Ectodermal cell (in vitro differentiated cells): ENCODE measurements around the gene LDLRAD3.

ENCODE experiments used
- H3K27ac ChIP-seq: 2 replicates; pipeline ENCODE4 v1.7.0; 2013; ENCODE audit warnings: mild to moderate bottlenecking, low read depth, low read length; ENCODE audit not compliant: insufficient read depth, poor library complexity, severe bottlenecking
- H3K27me3 ChIP-seq: 2 replicates; pipeline ENCODE4 v1.7.0; 2013; ENCODE audit warnings: mild to moderate bottlenecking, low read length; ENCODE audit not compliant: insufficient read depth, control insufficient read depth, poor library complexity, severe bottlenecking
- H3K36me3 ChIP-seq: one replicate; pipeline ENCODE4 v1.7.0; 2013; ENCODE audit warnings: low read length; ENCODE audit not compliant: control insufficient read depth, insufficient read depth
- H3K4me1 ChIP-seq: one replicate; pipeline ENCODE4 v1.7.0; 2013; ENCODE audit warnings: low read length; ENCODE audit not compliant: control insufficient read depth, insufficient read depth
- H3K4me3 ChIP-seq: 2 replicates; pipeline ENCODE4 v1.7.0; 2013; ENCODE audit warnings: low read depth, low read length, control low read depth; ENCODE audit not compliant: insufficient read depth
- H3K9me3 ChIP-seq: 2 replicates; pipeline ENCODE4 v1.7.0; 2013; ENCODE audit warnings: mild to moderate bottlenecking, low read length, moderate library complexity; ENCODE audit not compliant: control insufficient read depth
- WGBS, 2 experiments: methylation state at CpG; one replicate each; pipeline ENCODE4 v1.1.7; 2013; ENCODE audit warnings: missing lambda C conversion rate in 2 of 2; 5-methylcytosine and 5-hydroxymethylcytosine counted together

LDLRAD3 gene

DNA sequence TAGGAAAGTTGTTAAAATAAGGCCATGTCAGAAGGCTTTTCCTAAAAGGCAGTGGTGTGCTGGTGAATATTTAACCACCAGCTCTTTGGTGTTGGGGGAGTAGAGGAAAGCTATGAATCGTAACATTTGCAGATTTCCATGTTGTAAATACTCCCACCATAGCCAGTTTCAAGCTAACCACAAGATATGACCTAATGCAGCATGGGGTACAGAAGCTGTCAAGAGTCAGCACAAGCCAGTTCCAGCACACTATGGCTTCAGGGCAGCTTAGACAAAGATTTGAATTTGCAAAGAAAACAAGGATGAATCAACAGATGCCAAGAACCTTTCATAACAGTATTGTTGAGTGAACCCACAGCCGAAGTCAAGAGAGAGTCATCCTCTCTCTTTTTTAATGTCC is 305.4 kb downstream of the LDLRAD3 start:
- no peak overlapping the region for H3K4me3 ChIP-seq
- no peaks in the 10 kb centered on the region for H3K27me3 ChIP-seq
- no peak overlapping the region for H3K27ac ChIP-seq
- H3K9me3 ChIP-seq: peaks cover 7% of the 10 kb centered on the region
- peaks cover 23% of the 10 kb centered on the region for H3K4me1 ChIP-seq
- no peaks in the 10 kb centered on the region for H3K36me3 ChIP-seq
- 80 to 100% methylated on average over 1 to 2 of the region's 2 CpGs for WGBS, 2 experiments

GRCh38 chr11:36251823-36252222 is 308.0 kb downstream of the LDLRAD3 start:
- H3K4me1 ChIP-seq: peaks cover 23% of the 10 kb centered on the region
- WGBS, 2 experiments: 21 to 24% methylated on average over 2 of the region's 2 CpGs
- peaks cover 7% of the 10 kb centered on the region for H3K9me3 ChIP-seq
- H3K27ac ChIP-seq: peak overlapping the region; percentile 69
- H3K27me3 ChIP-seq: no peaks in the 10 kb centered on the region
- H3K36me3 ChIP-seq: no peaks in the 10 kb centered on the region
- no peak overlapping the region for H3K4me3 ChIP-seq

DNA sequence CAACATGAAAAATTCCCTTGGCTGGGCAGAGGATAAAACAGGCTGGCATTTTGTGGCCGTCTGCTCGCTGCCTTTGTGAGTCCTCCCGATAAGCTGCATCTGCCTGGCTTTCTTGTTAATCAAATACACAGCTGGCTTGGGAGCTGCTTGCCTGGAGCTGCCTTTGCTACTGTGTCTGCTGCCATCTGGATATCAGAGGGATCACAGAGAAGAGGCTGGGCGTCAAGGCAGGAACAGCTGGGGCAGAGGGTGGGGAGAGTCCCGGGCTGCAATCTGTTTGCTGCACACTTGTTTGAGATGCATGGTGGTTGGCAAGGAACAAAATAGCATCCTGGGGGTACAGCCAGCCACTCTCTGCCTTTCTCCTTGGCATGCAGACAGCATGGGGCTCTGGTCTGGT is 309.4 kb downstream of the LDLRAD3 start:
- 41 to 53% methylated on average over 5 of the region's 5 CpGs for WGBS, 2 experiments
- Histone ChIP-seq H3K27me3 (no peaks in the 10 kb centered on the region), H3K27ac (no peak overlapping the region), H3K4me3 (no peak overlapping the region), H3K4me1 (peaks cover 28% of the 10 kb centered on the region), H3K9me3 (peaks cover 7% of the 10 kb centered on the region), H3K36me3 (no peaks in the 10 kb centered on the region)

- Histone ChIP-seq H3K27ac (no peak overlapping the region), H3K27me3 (no peaks in the 10 kb centered on the region), H3K4me1 (peaks cover 38% of the 10 kb centered on the region), H3K9me3 (peaks cover 7% of the 10 kb centered on the region), H3K4me3 (no peak overlapping the region), H3K36me3 (no peaks in the 10 kb centered on the region)
- WGBS, 2 experiments: 87 to 98% methylated on average over 1 of the region's 1 CpG
These were observed 310.9 kb downstream of the LDLRAD3 start for GRCh38 chr11:36254713-36255112.

GRCh38 chr11:36257351-36257750 is 313.5 kb downstream of the LDLRAD3 start:
- H3K27me3 ChIP-seq: no peaks in the 10 kb centered on the region
- 65 to 76% methylated on average over 5 of the region's 5 CpGs for WGBS, 2 experiments
- no peaks in the 10 kb centered on the region for H3K36me3 ChIP-seq

GRCh38 chr11:36258730-36259360 is 315.0 kb downstream of the LDLRAD3 start:
- H3K4me1 ChIP-seq: peaks cover 24% of the 10 kb centered on the region
- no peak overlapping the region for H3K27ac ChIP-seq
- no peaks in the 10 kb centered on the region for H3K36me3 ChIP-seq
- no peaks in the 10 kb centered on the region for H3K27me3 ChIP-seq
- H3K4me3 ChIP-seq: no peak overlapping the region
- H3K9me3 ChIP-seq: no peaks in the 10 kb centered on the region
- 45 to 48% methylated on average over 12 of the region's 12 CpGs for WGBS, 2 experiments

More at GRCh38 chr11:36257351-36257750, 313.5 kb downstream of the LDLRAD3 start:
- no peak overlapping the region for H3K4me3 ChIP-seq
- peaks cover 36% of the 10 kb centered on the region for H3K4me1 ChIP-seq
- H3K27ac ChIP-seq: no peak overlapping the region
- no peaks in the 10 kb centered on the region for H3K9me3 ChIP-seq

GRCh38 chr11:36261094-36261493 is 317.2 kb downstream of the LDLRAD3 start:
- Histone ChIP-seq H3K27me3 (no peaks in the 10 kb centered on the region), H3K36me3 (no peaks in the 10 kb centered on the region), H3K27ac (no peak overlapping the region), H3K4me1 (peaks cover 23% of the 10 kb centered on the region), H3K4me3 (no peak overlapping the region), H3K9me3 (no peaks in the 10 kb centered on the region)
- 73 to 79% methylated on average over 4 of the region's 4 CpGs for WGBS, 2 experiments

- Histone ChIP-seq H3K9me3 (no peaks in the 10 kb centered on the region), H3K4me3 (no peak overlapping the region), H3K36me3 (no peaks in the 10 kb centered on the region), H3K27me3 (no peaks in the 10 kb centered on the region), H3K4me1 (peaks cover 12% of the 10 kb centered on the region), H3K27ac (no peak overlapping the region)
- 77 to 83% methylated on average over 9 of the region's 9 CpGs for WGBS, 2 experiments
These were observed 320.4 kb downstream of the LDLRAD3 start for GRCh38 chr11:36264011-36264972.

GRCh38 chr11:36264973-36265344 is 321.1 kb downstream of the LDLRAD3 start:
- H3K27me3 ChIP-seq: no peaks in the 10 kb centered on the region
- H3K36me3 ChIP-seq: no peaks in the 10 kb centered on the region
- H3K27ac ChIP-seq: no peak overlapping the region
- peaks cover 9% of the 10 kb centered on the region for H3K4me1 ChIP-seq
- H3K9me3 ChIP-seq: no peaks in the 10 kb centered on the region
- WGBS, 2 experiments: 93% methylated on average over 5 of the region's 5 CpGs
- no peak overlapping the region for H3K4me3 ChIP-seq
